Measurements from ENCODE around the gene SUSD1. TPM values are rescaled to one million over a fixed set of nuclear protein-coding genes. Genes with fewer than 3 reads are reported as not detected.

The SUSD1 gene
- polyA plus RNA-seq, 1 donor (not counting 4 experiments of a cell fraction or from before 2014, with no cell fraction given), result 3.6 TPM

DNA sequence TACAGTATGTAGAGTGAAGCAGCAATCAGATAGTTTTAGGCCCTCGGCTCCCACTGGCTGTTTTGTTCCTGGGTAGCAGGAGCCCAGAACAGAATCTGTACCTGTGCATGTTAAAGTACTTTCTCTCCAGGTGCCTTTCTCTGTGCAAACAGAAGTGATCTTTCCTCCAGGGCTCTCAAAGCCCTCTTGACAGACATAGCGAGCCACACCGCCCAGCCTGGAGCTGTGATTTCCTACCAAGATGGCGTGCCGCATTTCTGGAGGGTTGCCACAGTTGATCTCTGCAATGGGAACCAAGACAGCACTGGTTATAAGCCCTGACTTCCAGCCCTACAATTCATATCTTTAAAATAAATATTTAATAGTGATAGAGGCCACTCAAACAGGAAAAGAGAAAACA, 50.9 kb downstream of the SUSD1 start:
- DNase-seq (ENCODE audit: low read depth, low spot score) (no peak), FAIRE-seq (no peak)
- Histone ChIP-seq H3K9ac (ENCODE audit: control insufficient read depth, extremely low read depth, insufficient read depth, low read length) (no peak overlapping the region), H3K4me3 (ENCODE audit: control insufficient read depth in 2 of 3, extremely low read depth in 1 of 3, insufficient read depth in 2 of 3, low read depth in 1 of 3, low read length in 3 of 3) (no peak overlapping the region), H3K4me1 (ENCODE audit: control insufficient read depth, extremely low read depth, insufficient read depth, low read length) (peaks cover 15% of the 10 kb centered on the region), H3K9me3 (ENCODE audit: control insufficient read depth, low read depth, low read length) (no peaks in the 10 kb centered on the region), H3K79me2 (ENCODE audit: control insufficient read depth, insufficient read depth, low read length) (no peaks in the 10 kb centered on the region), H4K20me1 (ENCODE audit: control insufficient read depth, extremely low read depth, insufficient read depth, low read length) (no peaks in the 10 kb centered on the region), H3K4me2 (ENCODE audit: control insufficient read depth, extremely low read depth, insufficient read depth, low read depth, low read length) (no peak overlapping the region), H3K36me3 (ENCODE audit: control insufficient read depth in 2 of 2, extremely low read depth in 1 of 2, insufficient read depth in 2 of 2, low read length in 2 of 2) (no peaks in the 10 kb centered on the region), H3K9me1 (ENCODE audit: control insufficient read depth, extremely low read depth, insufficient read depth, low read length) (no peaks in the 10 kb centered on the region), H3K27me3 (ENCODE audit: control insufficient read depth, extremely low read depth, insufficient read depth, low read length) (no peaks in the 10 kb centered on the region), H2AFZ (ENCODE audit: control insufficient read depth, low read length) (no peak overlapping the region), H3K27ac (ENCODE audit: control insufficient read depth, insufficient read depth, low read length) (no peak overlapping the region)
- dilution Hi-C loops (cut with MboI; ENCODE audit: extremely low pct_ligation_motif_present, low sequenced_read_pairs), result loop anchor here (25.0 kb wide), 1 partner anchor 88 kb away; no protein-coding TSS in a partner anchor
- TF ChIP-seq, protein P1, sequence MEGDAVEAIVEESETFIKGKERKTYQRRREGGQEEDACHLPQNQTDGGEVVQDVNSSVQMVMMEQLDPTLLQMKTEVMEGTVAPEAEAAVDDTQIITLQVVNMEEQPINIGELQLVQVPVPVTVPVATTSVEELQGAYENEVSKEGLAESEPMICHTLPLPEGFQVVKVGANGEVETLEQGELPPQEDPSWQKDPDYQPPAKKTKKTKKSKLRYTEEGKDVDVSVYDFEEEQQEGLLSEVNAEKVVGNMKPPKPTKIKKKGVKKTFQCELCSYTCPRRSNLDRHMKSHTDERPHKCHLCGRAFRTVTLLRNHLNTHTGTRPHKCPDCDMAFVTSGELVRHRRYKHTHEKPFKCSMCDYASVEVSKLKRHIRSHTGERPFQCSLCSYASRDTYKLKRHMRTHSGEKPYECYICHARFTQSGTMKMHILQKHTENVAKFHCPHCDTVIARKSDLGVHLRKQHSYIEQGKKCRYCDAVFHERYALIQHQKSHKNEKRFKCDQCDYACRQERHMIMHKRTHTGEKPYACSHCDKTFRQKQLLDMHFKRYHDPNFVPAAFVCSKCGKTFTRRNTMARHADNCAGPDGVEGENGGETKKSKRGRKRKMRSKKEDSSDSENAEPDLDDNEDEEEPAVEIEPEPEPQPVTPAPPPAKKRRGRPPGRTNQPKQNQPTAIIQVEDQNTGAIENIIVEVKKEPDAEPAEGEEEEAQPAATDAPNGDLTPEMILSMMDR (optimal IDR thresholded peaks at IDR 0.05 in 1 of 3, IDR thresholded peaks at IDR 0.05 in 1 of 3, conservative IDR thresholded peaks at IDR 0.05 in 1 of 3; ENCODE audit: extremely low read depth in 1 of 3, insufficient read depth in 2 of 3, low read length in 3 of 3), result no peak
- no peak for TF ChIP-seq EZH2 (IDR thresholded peaks at IDR 0.05; ENCODE audit: low read length)

DNA sequence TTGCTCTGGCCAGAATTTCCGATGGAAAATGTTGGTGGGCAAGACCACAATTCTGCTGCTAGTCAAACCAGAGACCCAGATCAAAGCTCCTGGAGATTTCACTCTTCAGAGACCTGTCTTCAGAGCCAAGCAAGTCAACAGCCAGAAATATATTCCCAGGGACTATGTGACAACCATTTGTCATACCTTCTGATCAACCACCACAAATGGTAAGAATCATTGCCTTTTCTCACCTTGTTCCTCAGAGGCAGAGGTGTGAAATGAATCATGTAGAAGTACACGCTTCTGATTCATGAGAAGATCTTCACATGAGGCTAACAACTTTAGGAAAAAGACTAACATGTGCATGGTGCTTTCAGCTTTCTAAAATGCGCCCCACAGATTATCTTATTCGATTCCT, 53.5 kb downstream of the SUSD1 start:
- Histone ChIP-seq H3K4me1 (ENCODE audit: control insufficient read depth, extremely low read depth, insufficient read depth, low read length) (peaks cover 19% of the 10 kb centered on the region), H3K79me2 (ENCODE audit: control insufficient read depth, insufficient read depth, low read length) (no peaks in the 10 kb centered on the region), H3K9ac (ENCODE audit: control insufficient read depth, extremely low read depth, insufficient read depth, low read length) (no peak overlapping the region)

More for the DNA sequence above, 53.5 kb downstream of the SUSD1 start:
- Histone ChIP-seq H3K4me2 (ENCODE audit: control insufficient read depth, extremely low read depth, insufficient read depth, low read depth, low read length) (no peak overlapping the region), H3K27ac (ENCODE audit: control insufficient read depth, insufficient read depth, low read length) (no peak overlapping the region), H3K4me3 (ENCODE audit: control insufficient read depth in 2 of 3, extremely low read depth in 1 of 3, insufficient read depth in 2 of 3, low read depth in 1 of 3, low read length in 3 of 3) (no peak overlapping the region), H3K9me3 (ENCODE audit: control insufficient read depth, low read depth, low read length) (no peaks in the 10 kb centered on the region), H2AFZ (ENCODE audit: control insufficient read depth, low read length) (no peak overlapping the region), H3K27me3 (ENCODE audit: control insufficient read depth, extremely low read depth, insufficient read depth, low read length) (no peaks in the 10 kb centered on the region), H3K36me3 (ENCODE audit: control insufficient read depth in 2 of 2, extremely low read depth in 1 of 2, insufficient read depth in 2 of 2, low read length in 2 of 2) (no peaks in the 10 kb centered on the region), H3K9me1 (ENCODE audit: control insufficient read depth, extremely low read depth, insufficient read depth, low read length) (no peaks in the 10 kb centered on the region), H4K20me1 (ENCODE audit: control insufficient read depth, extremely low read depth, insufficient read depth, low read length) (no peaks in the 10 kb centered on the region)
- FAIRE-seq (no peak), DNase-seq (ENCODE audit: low read depth, low spot score) (no peak)
- dilution Hi-C loops (cut with MboI; ENCODE audit: extremely low pct_ligation_motif_present, low sequenced_read_pairs), result loop anchor here (25.0 kb wide), 1 partner anchor 91 kb away; no protein-coding TSS in a partner anchor
- TF ChIP-seq, protein P1 (optimal IDR thresholded peaks at IDR 0.05 in 1 of 3, IDR thresholded peaks at IDR 0.05 in 1 of 3, conservative IDR thresholded peaks at IDR 0.05 in 1 of 3; ENCODE audit: extremely low read depth in 1 of 3, insufficient read depth in 2 of 3, low read length in 3 of 3), result no peak
- no peak for TF ChIP-seq EZH2 (IDR thresholded peaks at IDR 0.05; ENCODE audit: low read length)

All from keratinocyte (primary cell).